GM19324 (cell line): ENCODE measurements around the gene LZIC.

ENCODE experiments used
- ATAC-seq: cut with Tn5 transposase; IDR thresholded peaks from one replicate; pipeline ENCODE4 v1.9.1; 2021; ENCODE audit warnings: mild to moderate bottlenecking, moderate library complexity; ENCODE audit not compliant: unreplicated experiment, low FRiP score

LZIC gene

DNA sequence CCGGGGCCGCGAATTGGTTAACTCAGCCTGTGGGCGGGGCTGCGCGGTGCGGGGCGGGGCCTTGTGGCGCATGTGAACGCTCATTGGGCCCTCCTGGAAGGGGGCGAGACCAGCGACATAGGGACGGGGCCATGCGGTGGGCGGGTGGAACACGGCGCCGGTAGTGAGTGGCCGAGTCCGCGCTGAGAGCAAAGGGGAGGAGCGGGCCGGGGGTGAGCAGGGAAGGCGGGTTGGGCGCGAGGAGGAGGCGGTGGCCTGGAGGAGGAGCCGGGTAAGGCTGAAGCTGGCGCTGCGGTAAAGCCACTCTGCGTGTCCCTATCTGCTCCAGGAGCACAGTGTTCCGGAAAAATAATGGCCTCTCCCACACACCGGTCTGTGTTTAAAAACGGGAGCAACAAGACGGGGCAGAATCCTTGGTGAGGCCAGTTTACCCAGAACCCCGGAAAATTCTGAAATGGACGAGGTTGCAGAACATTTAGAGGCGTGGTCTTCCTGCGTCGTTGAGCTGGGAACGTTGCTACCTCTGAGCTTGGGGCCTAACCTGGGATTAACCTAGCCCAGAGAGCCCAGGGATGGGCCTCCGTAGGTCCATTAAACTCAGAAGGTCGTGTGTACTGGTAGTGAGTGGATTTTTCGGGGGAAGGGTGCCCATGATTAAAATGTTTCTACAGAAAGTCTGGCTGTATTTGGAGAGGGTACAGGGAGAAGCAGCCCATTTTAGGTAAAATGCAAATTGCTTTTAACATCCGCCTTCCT is 32.6 kb downstream of the LZIC start:
- peak; percentile 94 for ATAC-seq

DNA sequence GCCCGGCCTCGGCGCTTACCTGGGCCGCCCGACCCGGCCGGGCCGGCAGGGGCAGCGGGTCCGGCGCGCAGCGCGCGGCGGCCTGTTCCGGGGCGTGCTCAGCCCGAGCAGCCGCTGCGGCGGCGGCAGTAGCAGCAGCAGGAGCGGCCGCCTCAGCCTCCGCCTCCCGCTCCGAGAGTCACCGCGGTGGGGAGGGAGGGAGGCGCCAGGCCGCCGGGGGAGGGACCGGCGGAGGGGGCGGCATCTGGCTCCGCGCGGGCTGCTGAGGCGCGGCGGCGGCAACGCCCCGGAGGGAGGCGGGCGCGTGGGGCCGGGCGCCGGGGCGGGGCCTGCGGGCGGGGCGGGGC is 33.1 kb downstream of the LZIC start, which contains the start of gene CTNNBIP1:
CTNNBIP1 (minus strand) TSS at position 194 of the 347 bp plus-strand sequence. CDS start 38,205 bp downstream, outside the sequence.
- peak; percentile 83 for ATAC-seq

DNA sequence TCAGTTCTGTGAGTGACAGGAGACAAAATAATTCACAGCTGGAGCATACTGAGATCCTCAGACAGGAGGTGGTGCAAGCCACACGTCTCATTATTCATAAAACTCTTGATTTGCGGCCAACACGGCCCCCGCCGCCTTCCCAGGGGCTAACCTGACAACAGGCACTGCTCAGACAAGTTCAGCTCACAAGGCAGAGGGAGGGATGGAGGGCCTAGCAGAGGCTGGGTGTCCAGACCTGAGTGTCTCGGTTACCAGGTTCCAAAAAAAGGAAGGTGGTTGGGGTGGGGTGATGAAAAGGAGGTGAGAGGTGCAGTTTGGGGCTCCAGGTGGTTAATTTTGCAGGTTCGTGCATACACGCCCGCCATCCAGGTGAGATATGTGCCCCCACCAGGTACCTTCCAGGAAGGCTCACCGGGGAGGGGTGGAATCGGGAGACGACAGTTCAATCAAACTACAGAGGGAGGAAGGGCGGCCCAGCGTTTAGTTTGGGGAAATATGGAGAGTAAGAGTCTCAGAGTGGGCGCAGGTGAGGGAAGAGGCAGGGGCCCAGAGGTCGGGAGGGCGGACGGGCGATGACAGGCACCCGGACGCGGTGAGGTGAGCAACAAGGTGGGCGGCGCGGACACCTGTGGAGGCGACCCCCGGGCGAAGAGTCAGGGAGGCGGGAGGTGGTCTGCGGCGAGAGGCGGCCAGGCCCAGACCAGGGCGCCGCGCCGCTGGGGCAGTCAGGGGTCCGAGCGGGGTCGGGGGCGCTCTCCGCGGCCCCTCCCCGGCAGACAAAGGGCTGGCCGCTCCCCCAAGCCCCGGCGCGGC is 33.8 kb downstream of the LZIC start:
- no peak for ATAC-seq

DNA sequence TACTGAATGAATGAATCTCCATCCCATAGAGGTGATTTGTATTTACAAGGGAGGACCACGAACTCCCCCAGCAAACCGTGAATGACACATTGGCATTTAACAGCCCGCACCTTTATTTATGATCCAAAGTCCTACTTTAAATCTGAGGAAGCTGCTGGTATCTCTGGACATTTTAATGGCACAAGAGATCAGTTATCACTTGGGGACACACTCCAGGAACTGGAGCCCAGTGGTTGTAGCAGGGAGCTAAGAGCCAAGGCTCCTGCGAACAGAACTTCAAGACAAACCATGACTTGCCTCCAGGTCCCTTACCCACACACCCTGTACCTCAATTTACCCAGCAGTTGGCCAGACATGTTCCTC is 34.3 kb downstream of the LZIC start:
- no peak for ATAC-seq

DNA sequence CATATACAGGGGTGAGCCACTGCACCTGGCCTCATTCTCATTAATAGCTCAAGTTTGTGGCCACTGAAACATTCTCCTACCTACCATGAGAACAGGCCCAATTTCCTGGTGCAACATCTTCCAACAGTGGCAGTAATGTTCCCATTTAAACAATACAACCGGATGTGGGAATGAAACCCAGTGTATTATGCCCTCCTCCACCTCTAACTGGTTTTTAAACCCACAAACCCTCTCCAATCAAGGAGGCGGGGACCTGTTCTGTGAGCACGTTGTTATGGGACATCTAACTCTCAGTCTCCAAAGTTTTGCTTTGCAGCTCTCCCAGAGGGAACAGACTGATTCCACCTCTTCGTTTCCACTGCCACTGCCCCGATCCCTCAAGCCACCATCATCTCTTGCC is 35.8 kb downstream of the LZIC start:
- ATAC-seq = no peak

DNA sequence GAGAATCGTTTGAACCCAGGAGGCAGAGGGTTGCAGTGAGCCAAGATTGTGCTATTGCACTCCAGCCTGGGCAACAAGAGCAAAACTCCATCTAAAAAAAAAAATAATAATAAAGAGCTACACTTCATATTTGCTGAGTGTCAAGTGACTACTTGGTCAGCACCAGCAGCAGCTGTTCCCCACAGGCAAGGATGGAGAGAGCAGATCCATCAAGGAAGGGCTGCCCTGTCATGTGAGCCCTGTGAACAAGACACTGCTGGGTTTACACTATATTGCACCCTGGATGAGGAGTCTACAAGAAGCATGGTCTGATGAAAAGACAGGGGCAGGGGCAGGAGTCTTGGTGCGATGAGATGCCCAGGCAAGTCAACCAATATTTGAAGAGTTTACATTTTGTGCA is 36.7 kb downstream of the LZIC start:
- ATAC-seq = no peak

DNA sequence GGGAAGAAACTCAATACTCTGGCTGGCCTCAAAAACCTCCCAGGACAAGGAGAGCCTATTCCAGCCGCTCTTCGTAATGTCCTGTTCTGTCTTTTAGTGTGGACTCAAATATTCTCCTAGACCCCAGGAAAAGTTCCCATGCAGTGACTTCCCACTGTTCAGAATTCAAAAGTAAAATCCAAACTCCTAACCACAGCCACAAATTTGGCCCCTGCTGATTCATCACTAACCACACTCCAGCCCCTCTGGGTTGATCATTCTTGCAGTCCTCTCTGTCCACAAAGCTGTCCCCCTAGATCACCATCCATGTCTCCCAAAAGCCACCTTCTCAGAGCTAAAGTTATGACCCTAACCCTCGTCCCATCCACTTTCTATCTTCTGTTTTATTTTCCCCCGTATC is 38.2 kb downstream of the LZIC start:
- ATAC-seq = no peak

DNA sequence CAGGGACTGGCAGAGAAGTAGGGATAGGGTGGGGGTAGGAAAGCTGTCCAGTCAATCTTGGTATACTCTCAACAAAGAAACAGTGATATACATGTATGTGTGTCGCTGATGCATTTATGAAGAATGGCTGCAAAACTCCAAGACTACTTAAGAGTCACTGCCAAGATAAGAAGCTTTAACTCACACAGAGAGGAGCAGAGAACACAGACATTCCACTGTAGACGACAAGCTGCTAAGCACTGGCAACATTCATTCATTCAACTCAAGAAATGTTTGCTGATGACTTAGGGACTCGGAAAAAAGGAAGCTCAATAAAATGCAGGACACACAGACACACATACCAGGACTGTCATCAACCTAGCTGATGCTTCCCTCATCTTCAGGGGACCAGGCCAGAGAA is 38.6 kb downstream of the LZIC start:
- no peak for ATAC-seq

DNA sequence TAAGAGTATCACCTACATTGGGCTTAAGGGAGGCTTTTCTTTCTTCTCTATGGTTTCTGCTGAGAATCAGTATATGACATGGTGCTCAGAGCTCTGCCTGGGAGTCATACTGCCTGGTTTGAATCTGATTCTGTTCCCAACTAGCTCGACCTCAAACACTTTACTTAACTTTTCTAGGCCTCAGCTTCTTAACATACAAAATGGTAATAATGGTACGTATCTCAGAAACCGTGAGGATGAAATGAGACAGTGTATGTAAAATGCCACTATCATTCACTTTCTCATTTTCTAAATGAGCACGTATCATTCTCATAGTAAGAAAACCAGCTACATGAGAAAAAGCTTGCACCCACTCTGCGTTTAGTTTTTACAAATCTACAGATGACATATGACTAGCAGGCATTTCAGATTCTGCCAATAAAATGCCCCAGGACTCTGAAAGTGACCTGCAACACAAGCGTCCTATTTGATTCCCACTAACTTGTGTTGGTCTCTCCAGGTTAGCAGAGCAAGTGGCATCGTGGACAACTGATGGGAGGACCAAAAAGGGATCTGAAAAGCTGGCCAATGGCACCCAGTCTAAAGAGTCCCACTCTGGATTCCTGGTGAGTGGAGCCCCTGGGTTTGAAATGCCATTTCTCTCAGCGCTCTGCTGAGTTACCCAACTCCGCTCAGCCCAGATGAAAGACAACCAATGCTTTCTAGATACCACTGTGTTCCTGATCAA is 39.2 kb downstream of the LZIC start:
- no peak for ATAC-seq

DNA sequence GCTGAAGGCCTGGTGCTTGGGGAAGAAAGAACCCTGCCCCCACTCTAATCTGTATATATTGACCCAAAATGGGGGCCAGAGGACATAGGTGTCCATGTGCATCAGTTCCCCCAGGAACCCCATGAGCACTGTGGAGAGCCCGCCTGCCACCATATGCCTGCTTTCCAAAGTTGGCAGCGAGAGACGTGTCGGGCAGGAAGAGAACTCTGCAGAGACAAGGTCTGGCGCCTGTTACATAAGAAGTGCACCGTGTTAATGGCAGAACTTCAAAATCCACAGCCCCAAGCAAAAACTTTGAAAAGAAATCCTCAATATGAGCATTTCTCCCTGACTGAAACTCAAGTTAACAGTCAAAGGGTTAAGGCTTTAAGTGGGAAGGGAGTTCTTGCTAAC is 41.1 kb downstream of the LZIC start:
- no peak for ATAC-seq

DNA sequence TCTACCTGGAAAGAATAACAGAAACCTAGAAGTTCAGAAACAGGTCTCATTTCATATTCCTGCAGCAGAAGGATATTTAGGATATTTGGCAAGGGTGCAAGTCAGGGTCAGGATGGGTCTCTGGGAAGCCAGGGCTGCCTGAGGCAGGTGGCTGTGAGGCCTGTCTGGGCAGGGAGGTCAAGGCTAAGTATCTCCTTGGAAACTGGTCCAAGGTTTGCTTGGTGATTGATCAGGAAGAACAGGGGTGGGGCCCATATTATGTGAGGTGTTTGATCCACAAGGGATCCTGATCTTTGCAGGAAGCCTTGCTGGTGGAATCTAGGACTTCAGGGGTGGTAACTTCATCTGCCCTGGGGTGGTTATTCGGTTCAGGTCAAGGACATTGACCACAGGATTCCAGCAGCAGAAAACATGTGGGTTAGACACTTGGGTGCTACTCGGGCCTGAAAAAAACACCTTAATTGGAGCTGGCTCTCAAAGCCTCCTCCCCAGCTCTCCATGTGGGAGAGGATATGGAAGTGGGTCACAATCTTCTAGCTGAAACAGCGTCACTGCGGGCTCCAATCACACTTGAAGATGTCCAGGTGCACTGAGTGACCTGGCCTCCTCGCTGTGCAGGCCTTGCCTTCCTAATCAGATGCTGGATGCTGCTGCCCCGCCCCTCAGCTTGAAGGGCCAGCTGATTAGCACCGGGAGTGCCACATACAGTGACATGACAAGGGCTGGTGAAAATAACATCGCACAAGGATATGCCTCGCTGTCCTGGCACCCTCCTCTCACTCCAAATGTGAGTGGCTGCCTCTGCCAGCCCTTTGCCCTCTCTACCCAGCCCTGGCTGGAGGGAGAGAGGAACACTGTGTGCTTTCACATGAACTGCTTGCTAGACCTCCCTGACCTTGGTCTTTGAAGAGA is 41.8 kb downstream of the LZIC start:
- ATAC-seq = no peak

DNA sequence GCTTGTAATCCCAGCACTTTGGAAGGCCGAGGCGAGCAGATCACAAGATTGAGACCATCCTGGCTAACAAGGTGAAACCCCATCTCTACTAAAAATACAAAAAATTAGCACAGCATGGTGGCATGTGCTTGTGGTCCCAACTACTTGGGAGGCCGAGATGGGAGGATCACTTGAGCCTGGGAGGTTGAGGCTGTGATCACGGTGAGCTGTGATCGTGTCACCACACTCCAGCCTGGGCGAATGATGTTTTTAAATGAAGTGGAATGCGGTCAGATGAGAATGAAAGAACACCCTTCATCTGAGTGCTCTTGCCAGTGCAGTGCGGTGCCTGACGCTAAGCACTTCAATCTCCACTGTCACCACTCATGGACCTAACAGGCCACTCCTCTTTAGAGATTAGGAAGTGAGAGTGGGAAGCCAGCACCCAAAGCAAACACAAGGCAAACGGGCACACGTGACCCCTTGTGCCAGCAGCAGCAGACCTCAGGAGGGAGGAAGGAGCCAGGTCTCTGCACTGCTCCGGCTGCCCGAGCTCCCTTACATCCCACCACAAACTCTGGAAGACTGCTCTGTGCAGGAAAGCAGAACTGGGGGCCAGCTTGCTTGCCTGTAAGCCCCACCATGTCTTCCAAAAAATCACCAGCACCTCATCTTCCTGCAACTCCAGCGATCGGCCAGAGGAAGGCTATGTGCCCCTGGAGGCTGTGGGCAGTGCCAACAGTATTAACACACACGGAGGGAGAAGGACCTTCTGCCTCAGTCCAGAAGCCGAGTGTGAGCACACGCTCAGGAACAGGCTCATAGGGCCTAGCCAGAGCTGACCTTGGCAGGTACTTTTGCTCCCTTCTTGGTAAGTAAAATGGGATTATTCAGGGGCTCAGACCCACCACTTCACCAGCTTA is 42.8 kb downstream of the LZIC start:
- ATAC-seq = no peak

DNA sequence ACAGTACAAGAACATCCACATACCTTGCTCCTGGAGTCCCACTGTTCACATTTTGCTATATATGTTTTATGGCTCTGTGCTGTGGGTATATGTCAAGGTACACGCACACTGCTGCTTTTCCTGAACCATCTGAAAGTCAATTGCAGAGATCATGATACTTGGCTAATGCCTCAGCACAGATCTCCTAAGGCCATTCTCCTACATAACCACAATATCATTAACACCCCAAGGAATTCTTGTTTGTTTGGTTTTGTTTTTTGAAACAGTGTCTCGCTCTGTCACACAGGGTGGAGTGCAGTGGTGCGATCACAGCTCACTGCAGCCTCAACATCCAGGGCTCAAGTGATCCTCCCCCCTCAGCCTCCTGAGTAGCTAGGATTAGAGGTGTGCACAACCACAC is 49.1 kb downstream of the LZIC start:
- ATAC-seq = no peak

DNA sequence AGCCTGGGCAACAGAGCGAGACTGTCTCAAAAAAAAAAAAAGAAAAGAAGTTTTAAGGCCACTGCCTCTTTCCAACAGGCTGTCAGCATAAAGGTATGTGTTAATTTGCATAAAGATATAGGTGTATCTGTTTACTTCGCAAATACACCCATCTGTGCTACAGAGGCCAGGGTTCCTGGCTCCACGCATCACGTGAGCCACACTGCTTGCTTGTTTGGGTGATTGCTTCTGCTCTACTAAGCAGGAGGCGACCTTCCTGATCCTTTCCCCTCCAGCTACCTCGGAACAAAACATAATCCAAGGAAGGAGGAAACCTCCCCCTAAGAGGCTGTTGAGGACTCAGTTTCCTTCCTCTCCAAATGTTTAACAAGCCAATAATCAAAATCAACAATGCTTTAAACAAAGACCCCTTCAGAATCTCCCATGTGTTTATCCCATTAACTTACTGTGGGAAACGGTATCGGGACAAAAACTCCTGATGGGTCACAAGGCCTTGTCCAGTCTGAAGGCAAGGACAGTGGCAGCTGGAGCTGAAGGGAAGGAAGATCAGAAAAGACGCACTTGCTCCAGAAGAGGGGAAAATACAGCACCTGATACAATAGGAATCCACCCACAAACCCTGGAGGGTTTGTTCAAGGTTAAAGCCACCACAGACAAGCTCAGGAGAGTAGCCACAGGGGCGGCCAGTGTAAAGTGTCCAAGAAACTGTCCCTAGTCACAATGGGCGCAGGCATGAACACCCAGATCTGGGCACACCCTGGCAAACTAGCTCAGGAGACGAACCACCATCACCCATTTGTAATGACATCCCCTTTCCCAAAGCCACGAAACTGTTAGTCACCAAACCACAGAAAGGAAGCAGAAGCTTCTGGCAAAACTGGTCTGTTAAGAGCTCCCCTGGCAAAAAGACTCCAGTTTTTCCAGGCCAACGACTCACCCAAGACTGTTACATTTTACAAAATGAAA is 50.3 kb downstream of the LZIC start:
- ATAC-seq = no peak

DNA sequence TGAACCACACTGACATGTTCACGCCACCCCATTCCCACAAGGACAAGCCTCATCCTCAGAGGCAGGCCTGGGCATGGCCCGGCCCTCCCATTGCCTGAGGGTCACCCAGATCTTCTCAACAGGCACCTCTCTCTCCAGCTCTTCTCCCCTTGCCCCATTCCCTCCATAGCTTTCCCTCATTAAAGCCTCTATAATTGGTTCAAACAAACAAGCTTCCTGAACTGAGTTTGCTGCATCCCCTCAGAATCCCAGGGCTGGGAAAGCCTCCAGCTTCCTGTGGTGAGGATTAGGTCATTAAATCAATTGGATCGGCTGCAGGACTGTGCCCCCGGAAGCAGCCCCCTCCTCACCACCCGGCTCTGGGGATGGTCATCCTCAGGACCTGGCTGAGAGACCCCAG is 52.0 kb downstream of the LZIC start:
- ATAC-seq = no peak

DNA sequence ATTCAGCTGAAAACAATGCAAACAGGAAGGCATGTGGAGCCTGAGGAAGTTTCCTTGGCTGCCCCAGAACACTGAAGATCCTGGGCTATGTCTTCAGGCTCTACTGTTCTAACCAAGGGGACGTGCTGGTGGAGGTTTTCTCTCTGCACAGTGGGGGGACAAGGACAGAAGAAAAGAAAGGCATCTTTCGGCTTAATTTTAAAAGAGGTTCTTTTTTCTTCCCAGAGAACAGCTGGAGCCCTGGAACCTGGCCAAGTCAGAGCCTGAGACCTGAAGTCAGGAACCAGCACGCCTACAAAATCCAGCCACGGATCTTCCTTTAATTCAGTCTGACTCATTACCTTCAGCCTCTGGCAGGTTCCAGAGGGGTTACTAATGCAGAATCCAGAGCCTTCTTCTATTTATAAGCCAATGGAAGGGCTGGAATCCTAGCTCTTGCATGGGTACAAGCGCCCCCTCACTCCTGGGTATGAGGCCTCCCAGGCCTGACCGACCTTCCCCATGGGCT is 52.9 kb downstream of the LZIC start:
- ATAC-seq = no peak

DNA sequence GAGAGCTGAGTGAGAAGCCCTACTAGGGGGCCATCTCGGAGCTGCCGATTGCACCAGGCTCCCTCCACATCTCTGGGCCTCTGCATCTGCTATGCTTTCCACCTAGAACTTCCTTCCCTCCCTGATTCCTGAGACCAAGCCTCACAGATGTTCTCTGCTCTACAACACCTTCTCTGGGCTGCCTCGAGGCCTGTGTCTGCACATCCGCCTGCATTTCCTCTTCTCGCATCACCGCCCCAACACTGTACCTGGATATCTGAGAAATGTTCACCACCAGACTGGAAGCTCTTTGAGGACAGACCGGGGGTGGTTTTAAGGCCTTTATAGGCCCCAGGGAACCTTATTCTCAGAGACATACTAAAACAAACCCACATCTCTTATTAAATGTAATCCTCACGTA is 53.8 kb downstream of the LZIC start:
- no peak for ATAC-seq

DNA sequence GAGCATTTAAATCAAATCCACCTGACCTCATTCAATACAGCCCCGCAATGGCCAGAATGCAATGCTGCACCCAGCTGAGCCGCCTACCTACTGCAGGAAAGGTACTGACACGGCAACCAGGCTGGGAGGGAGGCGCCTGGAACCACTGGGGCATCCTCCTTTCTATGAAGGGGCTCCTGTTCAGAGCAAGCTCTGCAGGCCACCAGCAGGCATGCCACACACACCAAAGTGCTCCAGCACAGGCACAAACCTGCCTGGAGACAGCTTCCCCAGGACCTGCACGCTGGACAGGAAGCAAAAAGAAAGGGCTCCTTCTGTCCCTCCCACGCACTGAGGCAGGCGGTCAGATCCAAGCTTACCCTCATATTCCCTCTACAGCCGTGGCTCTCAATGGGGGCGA is 54.3 kb downstream of the LZIC start:
- no peak for ATAC-seq
